DND-41 (cell line): ENCODE measurements around the gene DDX50.

Experiments used
- ATAC-seq: fragments of 200-7000 bp; cut with Tn5 transposase; 3 replicates; pipeline ENCODE4 v1.9.1; 2021; ENCODE audit warnings: low read depth; ENCODE audit not compliant: insufficient read depth
- DNase-seq: peaks from one replicate; pipeline ENCODE4 v3.0.0-alpha.2; 2020
- H2AFZ ChIP-seq: 2 replicates; pipeline ENCODE4 v1.6.0; 2012; ENCODE audit warnings: low read depth, low read length
- H3K27ac ChIP-seq: 2 replicates; pipeline ENCODE4 v1.5.1; 2012; ENCODE audit warnings: low read length, inconsistent platforms
- H3K27me3 ChIP-seq: fragments of 200-600 bp; sonication (generic); 2 replicates; pipeline ENCODE4 v1.6.0; 2012; ENCODE audit warnings: low read length, mild to moderate bottlenecking, inconsistent platforms; ENCODE audit not compliant: insufficient read depth, poor library complexity
- H3K36me3 ChIP-seq: 2 replicates; pipeline ENCODE4 v1.5.1; 2012; ENCODE audit warnings: low read length, inconsistent platforms; ENCODE audit not compliant: insufficient read depth
- H3K4me1 ChIP-seq: 2 replicates; pipeline ENCODE4 v1.5.1; 2012; ENCODE audit warnings: mild to moderate bottlenecking, low read length; ENCODE audit not compliant: insufficient read depth
- H3K4me2 ChIP-seq: 2 replicates; pipeline ENCODE4 v1.6.0; 2012; ENCODE audit warnings: mild to moderate bottlenecking, moderate library complexity, low read length, inconsistent platforms; ENCODE audit not compliant: insufficient read depth
- H3K4me3 ChIP-seq, 2 experiments: fragments of 200-600 bp in 1 of 2; shearing (Covaris generic) in 1 of 2; 2 replicates each; pipeline ENCODE4 v1.5.1; 2012 to 2016; ENCODE audit warnings: inconsistent platforms in 2 of 2, low read length in 2 of 2, mild to moderate bottlenecking in 2 of 2, low read depth in 1 of 2, moderate library complexity in 1 of 2
- H3K79me2 ChIP-seq: 2 replicates; pipeline ENCODE4 v1.6.0; 2012; ENCODE audit warnings: low read length, inconsistent platforms; ENCODE audit not compliant: insufficient read depth
- H3K9ac ChIP-seq: 2 replicates; pipeline ENCODE4 v1.6.0; 2012; ENCODE audit warnings: low read depth, mild to moderate bottlenecking, inconsistent platforms, low read length, moderate library complexity
- H3K9me3 ChIP-seq: 2 replicates; pipeline ENCODE4 v1.5.1; 2012; ENCODE audit warnings: low read length, moderate library complexity, mild to moderate bottlenecking, inconsistent platforms; ENCODE audit not compliant: insufficient read depth, severe bottlenecking
- H4K20me1 ChIP-seq: 2 replicates; pipeline ENCODE4 v1.6.0; 2012; ENCODE audit warnings: low read length; ENCODE audit not compliant: insufficient read depth
- EZH2 ChIP-seq: IDR thresholded peaks from 3 replicates; pipeline ENCODE4 v1.6.1; 2012; ENCODE audit warnings: borderline replicate concordance, low read depth, mild to moderate bottlenecking, moderate library complexity, low read length, inconsistent platforms; ENCODE audit not compliant: severe bottlenecking
- TF ChIP-seq, protein P1 (sequence below): IDR thresholded peaks from 2 replicates; pipeline ENCODE4 v1.5.1; 2012; ENCODE audit warnings: borderline replicate concordance, low read length, moderate library complexity, mild to moderate bottlenecking; ENCODE audit not compliant: poor library complexity, severe bottlenecking; ENCODE audit errors: extremely low read depth

DDX50 gene

DNA sequence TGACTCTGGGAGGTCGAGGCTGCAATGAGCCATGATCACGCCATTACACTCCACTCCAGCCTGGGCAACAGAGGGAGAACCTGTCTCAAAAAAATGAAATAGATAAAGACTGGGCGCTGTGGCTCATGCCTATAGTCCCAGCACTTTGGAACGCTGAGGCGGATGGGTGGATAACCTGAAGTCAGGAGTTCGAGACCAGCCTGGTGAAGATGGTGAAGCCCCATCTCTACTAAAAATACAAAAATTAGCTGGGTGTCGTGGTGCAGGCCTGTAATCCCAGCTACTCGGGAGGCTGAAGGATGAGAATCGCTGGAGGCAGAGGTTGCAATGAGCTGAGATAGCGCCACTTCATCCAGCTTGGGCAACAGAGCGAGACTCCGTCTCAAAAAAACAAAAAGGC, 53.8 kb downstream of the DDX50 start:
- Histone ChIP-seq H3K27ac (peak overlapping the region; percentile 10; the same call in 1 of the 2 replicates), H3K79me2 (peaks cover 50% of the 10 kb centered on the region), H3K9me3 (no peaks in the 10 kb centered on the region), H4K20me1 (peaks cover 25% of the 10 kb centered on the region; the same call in 1 of the 2 replicates), H3K27me3 (no peaks in the 10 kb centered on the region), H3K36me3 (peaks cover 23% of the 10 kb centered on the region), H3K4me3 (peak overlapping the region in 1 of 2 experiments; percentile 87; a peak in 3 of 4 replicates), H3K4me1 (peaks cover 36% of the 10 kb centered on the region), H3K4me2 (peak overlapping the region; percentile 72), H3K9ac (peak overlapping the region; percentile 75), H2AFZ (peak overlapping the region; percentile 38; the same call in 1 of the 2 replicates)
- DNase-seq (no peak), ATAC-seq (no peak)
- no peak for TF ChIP-seq EZH2
- TF ChIP-seq, protein P1, sequence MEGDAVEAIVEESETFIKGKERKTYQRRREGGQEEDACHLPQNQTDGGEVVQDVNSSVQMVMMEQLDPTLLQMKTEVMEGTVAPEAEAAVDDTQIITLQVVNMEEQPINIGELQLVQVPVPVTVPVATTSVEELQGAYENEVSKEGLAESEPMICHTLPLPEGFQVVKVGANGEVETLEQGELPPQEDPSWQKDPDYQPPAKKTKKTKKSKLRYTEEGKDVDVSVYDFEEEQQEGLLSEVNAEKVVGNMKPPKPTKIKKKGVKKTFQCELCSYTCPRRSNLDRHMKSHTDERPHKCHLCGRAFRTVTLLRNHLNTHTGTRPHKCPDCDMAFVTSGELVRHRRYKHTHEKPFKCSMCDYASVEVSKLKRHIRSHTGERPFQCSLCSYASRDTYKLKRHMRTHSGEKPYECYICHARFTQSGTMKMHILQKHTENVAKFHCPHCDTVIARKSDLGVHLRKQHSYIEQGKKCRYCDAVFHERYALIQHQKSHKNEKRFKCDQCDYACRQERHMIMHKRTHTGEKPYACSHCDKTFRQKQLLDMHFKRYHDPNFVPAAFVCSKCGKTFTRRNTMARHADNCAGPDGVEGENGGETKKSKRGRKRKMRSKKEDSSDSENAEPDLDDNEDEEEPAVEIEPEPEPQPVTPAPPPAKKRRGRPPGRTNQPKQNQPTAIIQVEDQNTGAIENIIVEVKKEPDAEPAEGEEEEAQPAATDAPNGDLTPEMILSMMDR: no peak

DNA sequence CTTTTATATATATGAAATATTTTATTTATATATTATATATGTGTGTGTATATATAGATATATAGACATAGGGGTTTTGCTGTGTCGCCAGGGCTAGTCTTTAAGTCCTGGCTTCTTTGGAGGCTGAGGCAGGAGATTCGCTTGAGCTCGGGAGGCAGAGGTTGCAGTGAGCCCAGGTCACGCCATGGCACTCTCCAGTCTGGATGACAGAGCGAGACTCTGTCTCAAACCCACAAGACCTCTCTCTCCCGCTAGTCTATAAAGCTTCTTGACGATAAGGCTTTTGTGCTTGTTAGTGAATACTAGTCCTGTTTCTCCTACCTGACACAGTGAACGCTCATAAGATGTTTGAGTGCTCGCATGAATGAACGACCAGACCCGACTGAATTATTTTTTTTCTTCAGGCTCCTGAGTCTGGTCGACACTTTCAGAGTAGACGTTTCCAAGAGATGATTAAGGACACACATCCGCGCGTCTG, 54.3 kb downstream of the DDX50 start:
- Histone ChIP-seq H4K20me1 (peaks cover 28% of the 10 kb centered on the region; the same call in 1 of the 2 replicates), H3K9me3 (no peaks in the 10 kb centered on the region), H3K36me3 (peaks cover 23% of the 10 kb centered on the region), H3K4me1 (peaks cover 39% of the 10 kb centered on the region), H2AFZ (peak overlapping the region; percentile 96), H3K4me2 (peak overlapping the region; percentile 72), H3K27me3 (no peaks in the 10 kb centered on the region), H3K4me3 (peak overlapping the region; percentile 41 to 87), H3K9ac (peak overlapping the region; percentile 75), H3K27ac (peak overlapping the region; percentile 87), H3K79me2 (peaks cover 55% of the 10 kb centered on the region)
- DNase-seq (no peak), ATAC-seq (peak; percentile 24)
- TF ChIP-seq EZH2: no peak
- TF ChIP-seq, protein P1: no peak

DNA sequence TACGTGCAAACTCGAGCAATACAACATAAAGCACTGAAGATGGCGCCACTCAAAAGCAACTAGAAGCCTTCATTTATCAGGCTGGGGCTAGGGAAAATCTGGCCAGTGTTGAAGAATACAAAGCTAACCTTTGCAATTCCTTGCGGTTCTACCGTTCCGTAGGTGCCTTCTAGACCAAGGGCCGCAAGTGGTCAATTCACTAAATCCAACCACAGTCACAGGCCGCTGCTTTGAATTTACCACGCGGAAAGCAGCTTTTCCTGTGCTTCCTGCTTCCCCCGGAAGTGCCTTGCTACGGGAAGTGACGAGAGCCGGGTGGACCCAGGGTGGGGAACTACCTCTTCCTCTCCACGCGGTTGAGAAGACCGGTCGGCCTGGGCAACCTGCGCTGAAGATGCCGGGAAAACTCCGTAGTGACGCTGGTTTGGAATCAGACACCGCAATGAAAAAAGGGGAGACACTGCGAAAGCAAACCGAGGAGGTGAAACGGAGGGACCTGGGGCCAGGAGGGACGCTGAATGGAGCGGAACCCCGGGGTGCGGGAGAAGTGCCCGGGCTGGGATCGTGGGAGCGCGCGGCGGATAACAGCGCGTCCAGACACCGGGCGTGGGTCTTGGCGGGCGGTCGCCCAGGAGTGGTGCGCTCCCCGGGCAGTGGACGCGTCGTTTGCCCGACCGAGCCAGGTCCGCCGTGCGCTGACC, 54.9 kb downstream of the DDX50 start, which contains the start of gene DDX21:
DDX21 (plus strand) TSS at position 339 of the 701 bp plus-strand sequence; CDS start at position 395, 56 bp downstream.
- H3K36me3 ChIP-seq: peaks cover 23% of the 10 kb centered on the region
- peak; percentile 90 for ATAC-seq
- H3K4me2 ChIP-seq: peak within 1 kb of the TSS; percentile 72
- H3K4me3 ChIP-seq: peak within 1 kb of the TSS; percentile 41 to 87
- H3K4me1 ChIP-seq: peaks cover 39% of the 10 kb centered on the region
- no peaks in the 10 kb centered on the region for H3K27me3 ChIP-seq
- H4K20me1 ChIP-seq: peaks cover 29% of the 10 kb centered on the region; the same call in 1 of the 2 replicates
- H3K9me3 ChIP-seq: no peaks in the 10 kb centered on the region
- H3K27ac ChIP-seq: peak within 1 kb of the TSS; percentile 87
- H3K9ac ChIP-seq: peak within 1 kb of the TSS; percentile 75
- H3K79me2 ChIP-seq: peaks cover 60% of the 10 kb centered on the region
- peak; percentile 90 for DNase-seq
- H2AFZ ChIP-seq: peak within 1 kb of the TSS; percentile 96
- TF ChIP-seq, protein P1: peak; percentile 85
- no peak for TF ChIP-seq EZH2
